ENCODE results near the gene PTPN2.
"Not testable (repeated sequence)": the region's sequence is repeated elsewhere in the genome, so short reads cannot be mapped to it uniquely, and the experiment has no call there.

PTPN2 gene

DNA sequence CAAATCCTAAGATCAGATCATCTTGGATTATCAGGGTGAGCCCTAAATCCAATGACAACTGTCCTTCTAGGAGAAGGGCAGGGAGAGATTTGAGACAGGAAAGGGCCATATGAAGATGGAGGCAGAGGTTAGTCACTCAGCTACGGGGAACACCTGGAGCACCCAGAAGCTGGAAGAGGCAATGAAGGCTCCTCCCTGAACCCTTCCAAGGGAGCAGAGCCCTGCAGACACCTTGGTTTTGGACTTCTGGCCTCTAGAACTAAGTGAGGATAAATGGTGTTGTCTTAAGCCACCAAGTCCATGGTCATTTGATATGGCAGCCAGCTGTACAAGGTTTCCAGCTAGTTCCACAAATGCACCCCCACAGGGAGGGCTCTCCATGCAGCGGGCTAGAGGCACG, 6.9 kb upstream of the PTPN2 start:
- no peak for DNase-seq

DNA sequence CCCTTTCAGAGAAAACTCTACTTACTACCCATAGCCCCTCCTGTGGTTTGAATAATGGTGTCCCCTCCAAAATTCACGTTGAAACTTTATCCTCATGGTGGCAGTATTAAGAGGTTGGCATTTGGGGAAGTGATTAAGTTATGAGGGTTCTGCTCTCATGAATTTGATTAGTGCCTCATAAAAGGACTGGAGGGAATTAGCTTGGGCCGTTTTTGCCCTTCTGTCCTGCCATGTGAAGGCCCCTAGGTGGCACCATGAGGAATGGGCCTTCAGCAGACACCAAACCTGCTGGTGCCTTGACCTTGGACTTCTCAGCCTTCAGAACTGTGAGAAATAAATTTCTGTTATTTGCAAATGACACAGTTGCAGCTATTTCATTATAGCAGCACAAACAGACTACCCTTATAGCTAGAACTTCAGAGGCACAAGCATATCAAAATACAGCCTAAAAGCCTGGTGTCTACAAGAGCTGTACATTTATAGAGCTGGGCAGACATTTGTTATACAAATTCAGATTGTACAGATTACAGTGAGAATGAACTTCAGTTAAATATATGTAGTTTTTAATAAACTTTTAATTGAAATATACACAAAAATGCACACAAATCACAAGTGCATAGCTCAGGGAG, 2.6 kb upstream of the PTPN2 start:
- no peak for DNase-seq

DNA sequence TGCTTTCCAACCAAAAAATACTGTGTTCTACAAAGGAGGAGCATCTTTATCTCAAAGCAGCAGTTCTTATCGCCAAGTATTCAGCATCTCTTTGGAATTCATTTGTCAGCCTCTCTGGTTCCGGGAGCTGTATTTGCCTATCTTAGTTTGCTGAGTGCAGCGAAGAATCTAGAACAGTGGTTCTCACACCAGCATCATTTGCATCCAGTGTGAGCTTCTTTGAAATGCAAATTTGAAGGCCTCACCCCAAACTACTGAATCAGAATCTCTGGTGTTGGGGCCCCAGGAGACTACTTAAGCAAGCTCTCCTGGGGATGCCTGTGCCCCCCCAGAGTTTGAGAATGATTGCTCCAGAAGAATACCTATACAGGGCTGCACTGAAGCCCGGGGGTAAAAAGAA, 1.5 kb upstream of the PTPN2 start:
- DNase-seq, result no peak

DNA sequence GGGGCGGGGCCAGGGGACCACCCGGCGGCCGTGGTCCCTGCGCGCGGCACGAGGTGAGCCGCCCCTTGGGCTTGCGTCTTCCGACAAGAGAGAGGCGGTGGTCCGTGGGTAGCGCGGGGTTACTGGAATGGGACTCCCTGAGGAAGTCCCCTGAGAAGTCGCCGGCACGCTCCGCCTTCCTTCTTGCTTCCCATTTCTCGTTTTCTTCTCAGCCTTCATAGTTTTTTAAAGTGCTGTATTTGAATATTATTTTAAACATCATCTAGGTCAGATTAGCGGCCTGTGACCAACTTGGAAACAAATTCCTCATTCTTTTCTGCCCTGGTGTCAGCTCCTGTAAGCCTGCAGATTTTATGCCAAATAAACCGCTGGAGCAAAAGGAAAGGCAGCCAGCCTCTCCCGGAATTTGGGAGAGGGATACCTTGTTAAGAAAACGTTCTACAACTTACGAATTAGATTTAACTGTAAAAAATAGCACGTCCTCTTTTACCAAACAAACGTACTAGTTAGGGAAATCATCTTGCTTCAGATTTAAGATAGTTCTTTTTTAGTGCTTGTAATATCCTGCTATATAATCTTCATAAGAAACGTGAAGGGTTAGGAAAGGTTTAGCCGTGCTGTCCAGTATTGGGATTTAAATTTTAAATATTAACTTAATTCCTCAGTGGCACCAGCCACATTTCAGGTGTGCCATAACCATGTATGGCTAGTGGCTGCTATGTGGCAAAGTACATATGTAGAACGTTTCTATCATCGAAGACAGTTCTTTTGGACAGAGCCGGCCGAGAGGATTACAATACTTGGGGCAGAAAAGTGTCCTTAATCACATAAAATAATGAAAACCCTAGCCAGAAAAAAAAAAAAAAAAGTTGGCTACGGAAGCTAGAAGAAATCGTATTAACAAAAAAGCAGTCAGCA, 628 bp upstream of the PTPN2 start:
- no peak for DNase-seq

DNA sequence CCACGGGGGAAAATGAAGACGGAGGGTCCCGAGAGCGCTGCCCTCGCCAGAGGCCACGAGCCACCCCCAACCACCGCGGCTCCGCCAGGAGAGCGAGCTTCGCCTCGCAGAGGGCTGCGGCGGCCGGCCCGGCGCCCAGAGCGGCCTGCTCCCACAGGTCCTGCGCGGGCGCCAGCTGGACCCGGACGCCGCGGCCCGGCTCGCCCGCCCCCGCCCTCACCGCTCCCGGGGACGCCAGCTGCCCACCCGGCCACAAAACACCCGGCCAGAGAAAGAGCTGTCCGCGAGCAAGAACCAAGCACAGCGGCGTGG, 709 bp downstream of the PTPN2 start:
- no peak for DNase-seq

DNA sequence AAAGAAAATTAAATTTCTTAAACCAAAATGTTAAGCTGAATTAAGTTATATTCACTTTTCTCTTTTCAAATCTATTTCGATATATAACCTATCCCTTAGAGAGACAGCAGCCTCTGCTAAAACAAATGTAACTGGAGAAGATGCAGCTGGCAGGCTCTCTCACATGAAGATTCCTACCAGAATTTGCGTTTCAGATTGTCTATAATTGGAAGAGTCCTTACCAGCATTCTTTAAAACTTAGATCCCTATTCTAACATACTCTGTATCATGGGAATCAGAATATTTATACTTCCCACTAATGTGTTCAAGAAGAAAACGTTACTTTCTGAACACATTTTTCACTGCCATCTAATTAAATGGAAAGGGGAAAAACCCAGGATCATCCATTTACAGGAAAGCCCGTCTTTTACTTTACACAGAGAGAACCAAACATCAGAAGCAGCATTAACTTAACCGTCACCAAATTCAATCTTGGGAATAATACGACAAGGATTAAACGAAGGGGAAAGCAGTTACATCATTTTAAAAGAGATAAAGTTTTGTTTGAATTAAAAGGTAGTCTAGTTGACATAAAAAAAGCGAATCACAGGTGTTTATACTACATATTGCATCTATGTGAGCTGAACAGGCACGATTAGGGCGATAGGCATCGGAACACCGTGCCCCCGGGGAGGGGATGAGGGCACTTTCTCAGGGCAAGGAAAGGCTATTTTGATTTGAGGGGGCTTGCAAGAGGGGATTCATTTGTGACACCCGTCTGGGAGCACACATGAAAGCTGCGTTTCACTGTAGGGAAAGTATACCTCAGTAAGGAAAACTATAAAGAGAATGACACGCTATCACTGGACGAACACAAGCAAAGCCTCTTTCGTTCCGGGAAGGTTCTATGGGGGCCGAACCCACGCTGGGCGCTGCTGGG, 1.3 kb downstream of the PTPN2 start:
- no peak for DNase-seq

DNA sequence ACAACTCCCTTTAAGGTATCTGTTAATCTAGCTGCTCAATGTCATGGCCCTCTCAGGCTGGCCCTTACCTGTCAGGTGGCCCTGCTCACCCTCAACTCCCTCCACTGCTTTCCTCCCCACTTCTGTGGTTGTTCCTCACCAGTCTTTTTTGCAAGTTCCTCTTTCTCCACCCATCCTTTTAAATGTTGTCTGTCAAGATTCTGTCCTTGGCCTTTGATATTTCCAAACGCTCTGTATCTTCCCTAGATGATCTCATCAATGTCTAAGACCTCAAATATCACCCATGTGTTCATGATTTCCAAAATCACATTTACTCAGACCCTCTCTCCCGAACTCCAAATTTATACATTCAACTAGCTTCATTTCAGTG, 3.5 kb downstream of the PTPN2 start:
- DNase-seq, result no peak

DNA sequence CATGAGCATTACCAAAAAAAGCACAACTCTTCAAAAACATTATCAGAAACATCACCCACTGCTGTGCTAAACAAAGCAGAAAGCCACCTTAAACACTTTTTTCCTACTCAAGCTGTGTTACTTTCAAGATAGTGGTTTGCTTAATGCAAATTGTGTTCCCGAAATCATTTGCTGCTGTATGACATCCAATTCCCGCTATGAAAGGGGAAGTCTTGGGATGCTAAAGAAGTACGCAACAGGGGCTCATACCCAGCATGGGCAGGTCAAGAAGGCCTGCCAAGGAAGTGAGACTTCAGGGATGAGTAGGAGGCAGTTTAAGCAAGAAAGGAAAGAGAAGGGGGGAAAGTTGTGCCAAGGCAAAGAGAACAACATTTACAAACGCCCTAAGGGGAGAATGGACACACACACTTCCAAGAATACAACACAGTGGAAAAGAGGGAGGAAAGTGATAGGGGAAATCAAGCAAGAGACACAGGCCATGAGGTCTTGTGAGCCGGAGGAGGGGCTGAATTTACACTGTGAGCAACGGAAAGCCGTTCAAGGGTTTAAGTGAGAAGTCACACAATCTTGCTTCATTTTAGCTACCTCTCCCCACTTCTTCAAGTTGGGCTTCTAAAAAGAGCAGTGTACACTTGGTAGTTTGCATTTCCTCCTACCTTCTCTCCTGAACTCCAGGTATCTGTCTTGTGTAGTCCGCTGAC, 4.0 kb downstream of the PTPN2 start:
- no peak for DNase-seq

DNA sequence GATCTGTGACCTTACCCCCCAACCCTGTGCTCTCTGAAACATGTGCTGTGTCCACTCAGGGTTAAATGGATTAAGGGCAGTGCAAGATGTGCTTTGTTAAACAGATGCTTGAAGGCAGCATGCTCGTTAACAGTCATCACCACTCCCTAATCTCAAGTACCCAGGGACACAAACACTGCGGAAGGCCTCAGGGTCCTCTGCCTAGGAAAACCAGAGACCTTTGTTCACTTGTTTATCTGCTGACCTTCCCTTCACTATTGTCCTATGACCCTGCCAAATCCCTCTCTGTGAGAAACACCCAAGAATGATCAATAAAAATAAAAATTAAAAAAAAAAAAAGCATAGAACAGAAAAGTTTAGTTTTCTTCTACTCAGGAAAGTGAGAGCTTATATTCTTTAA, 9.0 kb downstream of the PTPN2 start:
- not testable (repeated sequence) for DNase-seq

DNA sequence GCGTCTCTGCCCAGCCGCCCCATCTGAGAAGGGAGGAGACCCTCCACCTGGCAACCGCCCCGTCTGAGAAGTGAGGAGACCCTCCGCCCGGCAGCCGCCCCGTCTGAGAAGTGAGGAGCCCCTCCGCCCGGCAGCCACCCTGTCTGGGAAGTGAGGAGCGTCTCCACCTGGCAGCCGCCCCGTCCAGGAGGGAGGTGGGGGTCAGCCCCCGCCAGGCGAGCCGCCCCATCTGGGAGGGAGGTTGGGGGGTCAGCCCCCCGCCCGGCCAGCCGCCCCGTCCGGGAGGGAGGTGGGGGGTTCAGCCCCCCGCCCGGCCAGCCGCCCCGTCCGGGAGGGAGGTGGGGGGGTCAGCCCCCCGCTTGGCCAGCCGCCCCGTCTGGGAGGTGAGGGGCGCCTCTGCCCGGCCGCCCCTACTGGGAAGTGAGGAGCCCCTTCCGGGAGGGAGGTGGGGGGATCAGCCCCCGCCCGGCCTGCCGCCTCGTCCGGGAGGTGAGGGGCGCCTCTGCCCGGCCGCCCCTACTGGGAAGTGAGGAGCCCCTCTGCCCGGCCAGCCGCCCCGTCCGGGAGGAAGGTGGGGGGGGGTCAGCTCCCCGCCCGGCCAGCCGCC, 10.0 kb downstream of the PTPN2 start:
- not testable (repeated sequence) for DNase-seq

DNA sequence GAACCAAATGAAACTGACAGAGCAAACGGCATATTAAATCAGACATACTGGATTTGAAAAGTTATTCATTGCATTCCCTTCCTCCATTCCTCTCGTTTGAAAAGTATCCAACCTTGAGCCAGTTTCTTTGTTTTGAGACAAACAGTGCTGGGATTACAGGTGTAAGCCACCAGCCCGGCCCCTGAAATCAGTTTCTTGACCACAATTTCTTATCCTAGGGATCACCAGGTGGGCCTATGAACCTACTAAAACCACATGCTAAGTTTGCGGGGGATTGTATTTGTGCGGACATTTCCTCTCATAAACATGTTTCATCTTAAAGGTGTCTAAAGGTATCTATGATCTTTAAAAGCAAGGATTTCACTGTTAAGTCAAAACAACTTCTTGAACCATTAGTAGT, 11.6 kb downstream of the PTPN2 start:
- no peak for DNase-seq

DNA sequence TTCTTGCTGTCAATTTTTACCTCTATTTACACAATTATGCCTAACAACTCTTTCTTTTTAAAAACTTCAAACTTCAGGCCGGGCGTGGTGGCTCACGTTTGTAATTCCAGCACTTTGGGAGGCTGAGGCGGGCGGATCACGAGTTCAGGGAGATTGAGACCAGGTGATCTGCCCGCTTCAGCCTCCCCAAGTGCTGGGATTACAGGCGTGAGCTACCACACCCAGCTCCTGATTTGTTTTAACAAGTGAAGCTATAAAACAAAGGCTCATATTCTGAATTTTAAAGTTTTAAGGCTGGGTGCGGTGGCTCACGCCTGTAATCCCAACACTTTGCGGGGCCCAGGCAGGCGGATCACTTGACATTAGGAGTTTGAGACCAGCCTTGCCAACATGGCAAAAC, 15.5 kb downstream of the PTPN2 start:
- no peak for DNase-seq

DNA sequence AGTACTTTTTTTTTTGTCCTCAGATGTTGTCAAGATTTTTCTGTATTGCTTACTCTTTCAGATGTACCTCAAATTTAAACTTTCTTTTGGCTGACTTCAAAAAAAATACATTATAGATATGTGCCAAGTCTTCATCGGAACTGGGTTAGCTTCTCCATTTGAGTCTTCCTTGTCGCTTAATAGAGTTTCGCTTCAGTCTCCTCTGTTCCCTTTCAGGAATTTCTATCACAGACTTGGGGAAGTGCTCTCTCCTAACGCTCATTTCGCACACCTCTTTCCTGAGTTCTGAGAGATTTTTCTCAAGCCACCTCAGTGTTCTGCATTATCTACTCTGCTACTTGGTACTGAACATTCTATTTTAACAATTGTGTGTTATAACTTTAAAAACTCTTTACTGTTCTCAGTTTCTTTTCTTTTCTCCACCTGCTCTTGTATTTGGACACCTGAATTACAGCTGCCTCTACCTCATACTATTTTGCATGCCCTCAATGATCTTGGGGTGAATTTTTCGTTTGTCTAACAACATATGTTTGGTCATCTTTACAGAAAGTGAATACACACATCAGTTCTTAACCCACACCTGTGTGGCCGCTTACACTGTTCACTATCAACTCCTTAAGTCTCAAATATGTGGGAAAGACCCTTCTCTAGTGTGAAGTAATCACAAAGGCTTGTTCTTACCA, 16.5 kb downstream of the PTPN2 start:
- DNase-seq, result no peak

DNA sequence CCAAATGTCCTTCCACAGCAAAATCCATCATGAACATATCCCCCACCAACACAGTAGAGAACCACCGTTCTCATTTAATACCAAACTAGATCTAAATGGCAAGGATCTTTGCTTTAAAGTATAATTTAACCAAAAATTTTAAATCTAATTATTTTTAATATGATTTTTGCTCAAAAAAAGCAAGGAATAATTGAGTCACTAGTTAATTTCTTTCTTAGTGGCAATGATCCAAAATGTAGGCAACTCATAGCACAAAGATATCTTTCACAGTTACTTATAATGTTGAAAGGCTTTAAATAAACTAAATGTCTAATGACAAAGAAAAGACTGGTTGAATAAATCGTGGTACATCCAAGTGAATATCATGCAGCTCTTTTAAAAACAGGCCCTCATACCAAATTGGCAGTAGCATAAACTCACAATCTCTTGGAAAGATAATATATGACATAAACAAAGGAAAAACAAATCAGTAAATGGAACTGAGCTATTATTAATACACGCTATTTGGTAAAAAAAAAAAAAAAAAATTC, 20.3 kb downstream of the PTPN2 start:
- DNase-seq, result no peak

DNA sequence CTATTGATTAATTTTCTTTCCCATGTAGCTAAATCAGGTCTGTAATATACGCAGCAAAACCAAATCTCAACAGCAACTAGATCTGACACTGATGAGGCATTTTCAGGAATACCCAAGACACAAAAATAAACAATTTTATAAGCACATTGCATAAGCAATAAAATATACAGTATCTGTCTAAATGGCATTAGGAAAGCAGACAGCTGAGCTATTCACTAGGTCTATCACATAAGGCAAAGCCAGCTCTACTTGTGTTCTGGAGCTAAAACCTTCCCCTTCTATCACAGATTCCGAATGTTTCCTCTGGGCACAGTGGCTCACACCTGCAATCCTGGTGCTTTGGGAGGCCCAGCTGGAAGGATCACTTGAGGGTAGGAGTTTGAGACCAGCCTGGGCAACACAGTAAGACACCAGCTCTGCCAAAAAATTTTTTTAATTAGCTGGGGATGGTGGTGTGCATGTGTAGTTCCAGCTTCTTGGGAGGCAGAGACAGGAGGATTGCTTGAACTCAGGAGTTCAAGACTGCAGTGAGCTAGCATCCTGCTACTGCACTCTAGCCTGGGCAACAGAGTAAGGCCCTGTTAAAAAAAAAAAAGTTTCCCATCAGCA, 21.1 kb downstream of the PTPN2 start:
- no peak for DNase-seq

DNA sequence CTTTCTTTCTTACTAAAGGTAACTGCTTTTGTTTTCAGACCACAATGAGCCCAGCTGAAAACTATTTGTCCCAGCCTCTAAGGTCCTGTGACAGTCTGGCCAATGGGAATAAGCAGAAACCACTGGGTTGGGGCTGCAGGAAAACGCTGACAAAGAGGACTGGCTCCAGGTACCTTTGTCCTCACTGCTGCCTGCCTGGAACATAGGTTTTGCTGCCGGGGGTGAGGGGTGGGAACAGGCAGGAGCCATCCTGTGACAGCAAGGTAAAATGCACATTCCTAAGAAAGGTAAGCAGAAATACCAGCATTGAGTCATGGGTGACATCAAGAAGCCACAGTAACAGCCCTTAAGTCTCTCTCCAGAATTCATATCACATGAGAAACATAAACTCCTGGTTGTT, 21.6 kb downstream of the PTPN2 start:
- DNase-seq, result no peak

DNA sequence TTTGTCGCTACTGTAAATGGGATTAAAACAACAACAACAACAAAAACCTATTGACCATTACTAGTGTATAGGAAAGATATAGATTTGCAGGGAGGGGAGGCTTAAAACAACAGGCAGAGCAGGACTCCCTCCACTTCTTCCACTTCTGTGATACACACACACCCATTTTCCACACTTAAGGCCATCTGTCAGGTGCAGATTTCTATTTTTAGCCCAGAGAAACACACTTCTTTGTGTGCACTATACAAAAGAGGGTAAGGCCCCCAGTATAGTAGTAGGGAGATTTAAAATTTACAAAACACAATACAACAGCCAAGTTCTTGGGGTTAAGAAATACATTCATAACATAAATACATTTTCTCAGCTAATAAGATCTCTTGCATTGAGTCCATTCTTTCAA, 22.4 kb downstream of the PTPN2 start:
- DNase-seq, result no peak

DNA sequence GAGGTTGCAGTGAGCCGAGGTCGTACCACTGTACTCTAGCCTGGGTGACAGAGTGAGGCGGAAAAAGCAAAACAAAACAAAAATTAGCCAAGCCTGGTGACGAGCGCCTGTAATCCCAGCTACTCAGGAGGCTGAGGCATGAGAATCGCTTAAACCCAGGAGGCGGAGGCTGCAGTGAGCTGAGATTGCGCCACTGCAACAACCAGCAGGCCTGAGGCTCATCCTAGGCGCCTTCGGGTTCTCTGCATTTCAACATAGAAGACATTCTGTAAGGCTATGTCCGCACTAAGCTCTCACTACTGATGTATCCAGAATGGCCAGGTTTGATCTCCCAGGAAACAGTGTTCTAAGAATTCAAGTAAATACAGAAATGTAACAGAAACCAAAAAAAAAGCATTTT, 23.5 kb downstream of the PTPN2 start:
- DNase-seq, result no peak

DNA sequence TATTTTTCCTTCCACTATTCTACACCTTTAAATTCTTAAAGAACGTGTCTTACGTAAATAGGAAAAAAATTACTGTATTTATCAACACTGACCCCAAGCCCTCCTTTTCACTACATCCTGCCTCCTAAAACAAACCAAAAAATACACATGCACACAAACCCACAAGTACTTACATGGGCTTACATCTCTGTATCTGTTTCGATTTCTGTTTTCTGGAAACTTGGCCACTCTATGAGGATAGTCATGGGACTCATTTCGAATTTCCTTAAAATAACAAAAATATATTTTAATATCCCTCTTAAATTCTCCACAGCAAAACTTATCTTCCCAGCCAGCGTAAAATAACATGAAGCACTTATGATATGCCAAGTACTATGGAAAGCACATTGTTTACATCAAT, 25.0 kb downstream of the PTPN2 start:
- no peak for DNase-seq

DNA sequence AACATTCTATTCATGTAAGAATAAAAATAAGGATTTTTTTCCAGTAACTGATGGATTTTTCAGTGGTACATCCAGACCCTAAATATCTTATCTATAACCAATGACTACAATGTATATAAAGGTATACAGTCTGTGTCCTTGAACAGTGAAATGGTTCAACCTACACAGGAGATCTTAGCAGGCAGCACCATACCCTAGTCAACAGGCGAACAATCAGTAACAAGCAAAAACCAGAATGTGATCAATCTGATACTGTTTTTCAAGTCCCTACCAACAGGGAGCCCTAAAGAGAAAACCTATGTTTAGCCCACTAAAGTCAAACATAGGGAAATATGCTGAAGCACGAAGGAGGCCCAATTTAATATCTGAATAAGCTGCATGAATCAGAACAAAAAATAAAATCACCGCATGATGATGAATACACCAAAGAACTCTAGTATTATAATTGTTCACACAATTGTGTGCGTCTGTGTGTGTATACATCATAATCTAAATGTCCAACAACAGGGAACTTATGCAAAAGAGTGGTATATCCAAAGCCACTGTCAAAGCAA, 26.0 kb downstream of the PTPN2 start:
- DNase-seq, result no peak
